WTC11 (cell line): ENCODE measurements around the gene ALKBH2. TPM values are rescaled to one million over a fixed set of nuclear protein-coding genes. Genes with fewer than 3 reads are reported as not detected.

ENCODE experiments used
- ATAC-seq: fragments of 200-7000 bp; cut with Tn5 transposase; 2 replicates; pipeline ENCODE4 v1.10.0; 2021; ENCODE audit warnings: mild to moderate bottlenecking, moderate library complexity
- CTCF ChIA-PET: fragments of 300-600 bp; sonication (Branson Sonifier 250); formaldehyde crosslinking; loops from one replicate; lab custom pipeline; 2021; ENCODE audit warnings: antibody characterized with exemption; lab: Charles Lee
- POLR2A ChIA-PET: fragments of 350-600 bp; sonication (Branson Sonifier 250); formaldehyde crosslinking; loops from one replicate; lab custom pipeline; 2021; ENCODE audit warnings: antibody characterized with exemption; lab: Charles Lee
- DNase-seq: peaks from one replicate; pipeline ENCODE4 v3.0.0; 2021; ENCODE audit warnings: low spot score
- H3K27ac Mint-ChIP-seq: 2 replicates; pipeline ENCODE4 v1.8.0; 2021; ENCODE audit warnings: mixed read lengths
- H3K27me3 Mint-ChIP-seq: 2 replicates; pipeline ENCODE4 v1.8.0; 2021; ENCODE audit warnings: low read depth, mild to moderate bottlenecking, moderate library complexity, mixed read lengths
- H3K36me3 Mint-ChIP-seq: 2 replicates; pipeline ENCODE4 v1.8.0; 2021; ENCODE audit warnings: mixed read lengths
- H3K4me1 Mint-ChIP-seq: 2 replicates; pipeline ENCODE4 v1.8.0; 2022; ENCODE audit warnings: mixed read lengths
- H3K4me3 Mint-ChIP-seq: 2 replicates; pipeline ENCODE4 v1.8.0; 2021; ENCODE audit warnings: mild to moderate bottlenecking, moderate library complexity, mixed read lengths
- H3K9me3 Mint-ChIP-seq: 2 replicates; pipeline ENCODE4 v1.8.0; 2021; ENCODE audit warnings: mixed read lengths
- CTCF ChIP-seq: fragments of 200-600 bp; IDR thresholded peaks from 2 replicates; pipeline ENCODE4 v1.8.0; 2022; ENCODE audit warnings: antibody characterized with exemption
- E2F1 ChIP-seq: sonication (generic); formaldehyde crosslinking; IDR thresholded peaks from 2 replicates; pipeline ENCODE4 v1.8.0; 2022; ENCODE audit warnings: mild to moderate bottlenecking, missing genetic modification reagents
- ELF4 ChIP-seq: sonication (generic); formaldehyde crosslinking; IDR thresholded peaks from 2 replicates; pipeline ENCODE4 v1.8.1; 2022; ENCODE audit warnings: low read depth, mild to moderate bottlenecking, moderate library complexity, missing genetic modification reagents
- ERG ChIP-seq: fragments of 250-450 bp; sonication (Bioruptor Pico); IDR thresholded peaks from 2 replicates; pipeline ENCODE4 v1.8.0; 2021; ENCODE audit warnings: mild to moderate bottlenecking
- GRHL2 ChIP-seq: fragments of 250-450 bp; sonication (Bioruptor Pico); IDR thresholded peaks from 2 replicates; pipeline ENCODE4 v1.8.0; 2022; ENCODE audit warnings: mild to moderate bottlenecking, moderate library complexity; ENCODE audit not compliant: insufficient replicate concordance, severe bottlenecking
- HMGA2 ChIP-seq: fragments of 250-450 bp; sonication (Bioruptor Pico); IDR thresholded peaks from 2 replicates; pipeline ENCODE4 v1.4.0; 2021; ENCODE audit warnings: mild to moderate bottlenecking, moderate library complexity
- JAZF1 ChIP-seq: fragments of 250-450 bp; sonication (Bioruptor Pico); IDR thresholded peaks from 2 replicates; pipeline ENCODE4 v1.9.0; 2021; ENCODE audit warnings: moderate library complexity, mild to moderate bottlenecking, inconsistent platforms
- MAX ChIP-seq: sonication (generic); formaldehyde crosslinking; IDR thresholded peaks from 2 replicates; pipeline ENCODE4 v1.8.0; 2022; ENCODE audit warnings: mild to moderate bottlenecking, missing genetic modification reagents
- MLX ChIP-seq: sonication (generic); formaldehyde crosslinking; IDR thresholded peaks from 2 replicates; pipeline ENCODE4 v1.8.1; 2023; ENCODE audit warnings: mild to moderate bottlenecking, missing genetic modification reagents, moderate library complexity
- MYBL2 ChIP-seq: sonication (generic); formaldehyde crosslinking; IDR thresholded peaks from 2 replicates; pipeline ENCODE4 v1.8.1; 2023; ENCODE audit warnings: mild to moderate bottlenecking, moderate library complexity, missing genetic modification reagents
- NR1H2 ChIP-seq: sonication (generic); formaldehyde crosslinking; IDR thresholded peaks from 2 replicates; pipeline ENCODE4 v1.9.0; 2021; ENCODE audit warnings: mild to moderate bottlenecking, moderate library complexity, missing genetic modification reagents
- NR3C1 ChIP-seq: sonication (generic); formaldehyde crosslinking; conservative IDR thresholded peaks from 2 replicates; pipeline ENCODE4 v1.8.1; 2023; ENCODE audit warnings: low read depth, mild to moderate bottlenecking, missing genetic modification reagents
- TEAD4 ChIP-seq: sonication (generic); formaldehyde crosslinking; IDR thresholded peaks from 2 replicates; pipeline ENCODE4 v1.8.0; 2022; ENCODE audit warnings: mild to moderate bottlenecking, missing genetic modification reagents
- TP53 ChIP-seq: sonication (generic); formaldehyde crosslinking; IDR thresholded peaks from 2 replicates; pipeline ENCODE4 v1.8.1; 2023; ENCODE audit warnings: mild to moderate bottlenecking, missing genetic modification reagents
- ZMAT4 ChIP-seq: fragments of 250-450 bp; sonication (Bioruptor Pico); IDR thresholded peaks from 2 replicates; pipeline ENCODE4 v1.9.0; 2021; ENCODE audit warnings: mild to moderate bottlenecking
- ZNF138 ChIP-seq: sonication (generic); formaldehyde crosslinking; conservative IDR thresholded peaks from 2 replicates; pipeline ENCODE4 v1.8.1; 2022; ENCODE audit warnings: mild to moderate bottlenecking, moderate library complexity, missing genetic modification reagents
- ZNF219 ChIP-seq: sonication (generic); formaldehyde crosslinking; IDR thresholded peaks from 2 replicates; pipeline ENCODE4 v1.8.0; 2023; ENCODE audit warnings: missing genetic modification reagents, mild to moderate bottlenecking, borderline replicate concordance
- ZNF232 ChIP-seq: sonication (generic); formaldehyde crosslinking; IDR thresholded peaks from 2 replicates; pipeline ENCODE4 v1.8.0; 2022; ENCODE audit warnings: mild to moderate bottlenecking, missing genetic modification reagents
- ZNF423 ChIP-seq: fragments of 250-450 bp; sonication (Bioruptor Pico); IDR thresholded peaks from 2 replicates; pipeline ENCODE4 v2.1.2; 2022; ENCODE audit warnings: mild to moderate bottlenecking, moderate library complexity
- total RNA-seq: library from RNA; stranded (reverse); gene quantifications from 3 replicates; pipeline ENCODE4 v1.2.3, GENCODE V29; 2021
- TF ChIP-seq, protein P1 (sequence below): sonication (generic); formaldehyde crosslinking; IDR thresholded peaks from 2 replicates; pipeline ENCODE4 v1.8.0; 2023; ENCODE audit warnings: missing genetic modification reagents

ALKBH2 gene
- total RNA-seq, 1 experiment from 2014 or later = 15.2 TPM

DNA sequence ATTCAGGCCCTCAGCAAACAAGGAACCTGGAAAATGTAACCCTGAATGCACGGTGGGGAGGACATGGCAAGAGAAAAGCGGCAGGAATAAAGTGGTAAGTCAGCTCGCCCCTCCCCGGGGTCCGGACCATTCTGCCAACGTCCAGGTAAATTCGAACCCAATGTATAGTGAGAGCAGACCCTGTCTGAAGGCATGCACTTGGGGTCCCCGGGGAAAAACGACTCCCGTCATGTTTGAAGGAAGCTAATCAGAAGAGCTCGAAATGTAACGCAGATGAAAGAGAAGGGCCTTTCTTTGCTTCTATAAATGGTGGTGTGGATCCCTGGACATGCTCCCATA is 23.3 kb upstream of the ALKBH2 start:
- ChIA-PET CTCF (interaction anchor here (0.8 kb wide), 1 partner anchor 18 kb away, joined by 3 read pairs; no protein-coding TSS in a partner anchor), POLR2A (interaction anchor here (0.7 kb wide), 1 partner anchor 10 kb away, joined by 7 read pairs; no protein-coding TSS in a partner anchor)
- Mint-ChIP-seq H3K4me1 (peaks cover 11% of the 10 kb centered on the region), H3K4me3 (no peak overlapping the region), H3K36me3 (no peaks in the 10 kb centered on the region)
- no peak for TF ChIP-seq ZMAT4 (CRISPR knock-in tag)
- TF ChIP-seq GRHL2 (CRISPR knock-in tag) = no peak
- no peak for TF ChIP-seq ZNF138
- no peak for TF ChIP-seq JAZF1 (CRISPR knock-in tag)
- TF ChIP-seq TEAD4 = no peak
- no peak for TF ChIP-seq ERG (CRISPR knock-in tag)
- TF ChIP-seq, protein P1, sequence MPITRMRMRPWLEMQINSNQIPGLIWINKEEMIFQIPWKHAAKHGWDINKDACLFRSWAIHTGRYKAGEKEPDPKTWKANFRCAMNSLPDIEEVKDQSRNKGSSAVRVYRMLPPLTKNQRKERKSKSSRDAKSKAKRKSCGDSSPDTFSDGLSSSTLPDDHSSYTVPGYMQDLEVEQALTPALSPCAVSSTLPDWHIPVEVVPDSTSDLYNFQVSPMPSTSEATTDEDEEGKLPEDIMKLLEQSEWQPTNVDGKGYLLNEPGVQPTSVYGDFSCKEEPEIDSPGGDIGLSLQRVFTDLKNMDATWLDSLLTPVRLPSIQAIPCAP (CRISPR knock-in tag) = no peak
- no peak for TF ChIP-seq ZNF219
- no peak for TF ChIP-seq ELF4
- TF ChIP-seq TP53 = no peak
- TF ChIP-seq CTCF = no peak
- no peak for TF ChIP-seq NR1H2 (CRISPR knock-in tag)
- TF ChIP-seq ZNF423 (CRISPR knock-in tag) = no peak
- no peak for TF ChIP-seq MAX (CRISPR knock-in tag)
- no peak for TF ChIP-seq MYBL2 (CRISPR knock-in tag)
- TF ChIP-seq E2F1 (CRISPR knock-in tag) = no peak
- no peak for TF ChIP-seq NR3C1 (CRISPR knock-in tag)
- TF ChIP-seq MLX (CRISPR knock-in tag) = no peak
- TF ChIP-seq HMGA2 (CRISPR knock-in tag) = no peak
- no peak for TF ChIP-seq ZNF232
- TF ChIP-seq, all 79 proteins: peak for 0
- Mint-ChIP-seq H3K9me3 (no peaks in the 10 kb centered on the region; the same call in 1 of the 2 replicates), H3K27ac (no peak overlapping the region), H3K27me3 (no peaks in the 10 kb centered on the region; the same call in 1 of the 2 replicates)
- ATAC-seq (no peak), DNase-seq (no peak)
